Activated CD8-positive, alpha-beta memory T cell treated with anti-CD3 and anti-CD28 coated beads, Interleukin-2, amount 50 U/mL, for 48 hours (primary cell): ENCODE results near the gene SLC35B1.
"Not testable (repeated sequence)": the region's sequence is repeated elsewhere in the genome, so short reads cannot be mapped to it uniquely, and the experiment has no call there.

Experiments used
- DNase-seq: peaks from one replicate; pipeline ENCODE4 v3.0.0-alpha.2; 2020

SLC35B1 gene

GRCh38 chr17:49731435-49731831 lies 23.7 kb upstream of the SLC35B1 start:
- no peak for DNase-seq

GRCh38 chr17:49730785-49731434 lies 23.1 kb upstream of the SLC35B1 start:
- DNase-seq, result no peak

- DNase-seq, result no peak
Observed at GRCh38 chr17:49730078-49730784, 22.5 kb upstream of the SLC35B1 start.

GRCh38 chr17:49729069-49729468 lies 21.3 kb upstream of the SLC35B1 start:
- no peak for DNase-seq

- no peak for DNase-seq
Observed at GRCh38 chr17:49728425-49728824, 20.7 kb upstream of the SLC35B1 start.

GRCh38 chr17:49727380-49727779 lies 19.6 kb upstream of the SLC35B1 start:
- DNase-seq, result no peak

- no peak for DNase-seq
Observed at GRCh38 chr17:49725452-49726130, 17.8 kb upstream of the SLC35B1 start.

- DNase-seq, result not testable (repeated sequence)
Observed at GRCh38 chr17:49724552-49724951, 16.8 kb upstream of the SLC35B1 start.

GRCh38 chr17:49723423-49723822 lies 15.7 kb upstream of the SLC35B1 start:
- no peak for DNase-seq

- DNase-seq, result no peak
Observed at GRCh38 chr17:49722066-49722465, 14.3 kb upstream of the SLC35B1 start.

- no peak for DNase-seq
Observed at GRCh38 chr17:49717371-49717861, 9.7 kb upstream of the SLC35B1 start.

GRCh38 chr17:49716668-49717364 lies 9.1 kb upstream of the SLC35B1 start:
- no peak for DNase-seq

GRCh38 chr17:49715717-49716279 lies 8.0 kb upstream of the SLC35B1 start:
- DNase-seq, result no peak

GRCh38 chr17:49715216-49715615 lies 7.5 kb upstream of the SLC35B1 start:
- no peak for DNase-seq

- no peak for DNase-seq
Observed at GRCh38 chr17:49708515-49709183, 885 bp upstream of the SLC35B1 start.

GRCh38 chr17:49707246-49707607 lies 537 bp downstream of the SLC35B1 start:
- DNase-seq, result no peak

- no peak for DNase-seq
Observed at GRCh38 chr17:49705254-49705653, 2.5 kb downstream of the SLC35B1 start.

GRCh38 chr17:49703557-49704277 lies 4.0 kb downstream of the SLC35B1 start:
- no peak for DNase-seq

- DNase-seq, result no peak
Observed at GRCh38 chr17:49700960-49701359, 6.8 kb downstream of the SLC35B1 start.

GRCh38 chr17:49699966-49700575 lies 7.7 kb downstream of the SLC35B1 start:
- no peak for DNase-seq

- DNase-seq, result no peak
Observed at GRCh38 chr17:49698005-49698404, 9.8 kb downstream of the SLC35B1 start.
